Caco-2 (cell line): Measurements from ENCODE around the gene SLC31A2. TPM values are rescaled to one million over a fixed set of nuclear protein-coding genes. Genes with fewer than 3 reads are reported as not detected.

Experiments used
- BruUV-seq: library from RNA; stranded (reverse); fragments of 400-500 nt; replicated peaks from 2 replicates; lab custom pipeline; 2021; lab: Mats Ljungman, UMichigan
- CTCF ChIA-PET: fragments of 300-600 bp; sonication (Branson Sonifier 250); formaldehyde crosslinking; loops from one replicate; lab custom pipeline; 2022; ENCODE audit warnings: antibody characterized with exemption; lab: Charles Lee
- POLR2A ChIA-PET: fragments of 300-600 bp; sonication (Branson Sonifier 250); formaldehyde crosslinking; loops from one replicate; lab custom pipeline; 2022; ENCODE audit warnings: antibody characterized with exemption; lab: Charles Lee
- DNase-seq, 2 experiments: peaks; one replicate each; pipeline versions ENCODE4 v3.0.0 to v3.0.0-alpha.2; 2020 to 2022
- H3K27me3 ChIP-seq: replicated peaks from 2 replicates; pipeline ENCODE4 v1.6.0; 2011; ENCODE audit warnings: low read length; ENCODE audit not compliant: control insufficient read depth, insufficient read depth
- H3K36me3 ChIP-seq: 2 replicates; pipeline ENCODE4 v1.5.1; 2011; ENCODE audit warnings: low read length; ENCODE audit not compliant: control insufficient read depth, insufficient read depth
- H3K4me1 ChIP-seq: fragments of 250-450 bp; sonication (Bioruptor Pico); 2 replicates; pipeline ENCODE4 v1.5.1; 2020; ENCODE audit warnings: mild to moderate bottlenecking
- H3K4me3 ChIP-seq: 2 replicates; pipeline ENCODE4 v1.5.1; 2011; ENCODE audit warnings: low read depth, mild to moderate bottlenecking, control low read depth, low read length
- H3K9me3 ChIP-seq: fragments of 250-450 bp; sonication (Bioruptor Pico); 2 replicates; pipeline ENCODE4 v1.5.1; 2020; ENCODE audit warnings: mild to moderate bottlenecking, moderate library complexity
- H3K27ac Mint-ChIP-seq: one replicate; pipeline ENCODE4 v1.8.0; 2022; ENCODE audit warnings: mixed read lengths; ENCODE audit not compliant: unreplicated experiment
- H3K27me3 Mint-ChIP-seq: one replicate; pipeline ENCODE4 v1.8.0; 2022; ENCODE audit warnings: mixed read lengths; ENCODE audit not compliant: insufficient read depth, unreplicated experiment
- H3K36me3 Mint-ChIP-seq: one replicate; pipeline ENCODE4 v1.8.0; 2022; ENCODE audit warnings: mild to moderate bottlenecking, mixed read lengths; ENCODE audit not compliant: insufficient read depth, unreplicated experiment
- H3K4me1 Mint-ChIP-seq: one replicate; pipeline ENCODE4 v1.8.0; 2022; ENCODE audit warnings: low read depth, mixed read lengths; ENCODE audit not compliant: unreplicated experiment
- H3K4me3 Mint-ChIP-seq: one replicate; pipeline ENCODE4 v1.8.0; 2022; ENCODE audit warnings: mild to moderate bottlenecking, moderate library complexity, mixed read lengths; ENCODE audit not compliant: unreplicated experiment
- H3K9me3 Mint-ChIP-seq: one replicate; pipeline ENCODE4 v1.8.0; 2022; ENCODE audit warnings: mixed read lengths; ENCODE audit not compliant: unreplicated experiment
- intact Hi-C: fragments of 100-400 bp; cut with micrococcal nuclease; formaldehyde crosslinking; loops from one replicate; pipeline ENCODE4 v1.10.0; 2022; ENCODE audit not compliant: unreplicated experiment
- total RNA-seq: library from RNA; stranded (reverse); gene quantifications from 2 replicates; pipeline ENCODE4 v1.2.3, GENCODE V29; 2022
- TF ChIP-seq, protein P1 (sequence below), 2 experiments: fragments of 200-600 bp in 1 of 2; IDR thresholded peaks; 1 replicate in 1 of 2; 2 replicates in 1 of 2; pipeline versions ENCODE4 v1.5.1 to v1.8.0; 2011 to 2022; ENCODE audit warnings: antibody characterized with exemption in 1 of 2, control low read depth in 1 of 2, inconsistent platforms in 1 of 2, low read depth in 1 of 2, low read length in 1 of 2, mild to moderate bottlenecking in 1 of 2, moderate library complexity in 1 of 2; ENCODE audit not compliant: insufficient read depth in 1 of 2, severe bottlenecking in 1 of 2, unreplicated experiment in 1 of 2

The SLC31A2 gene
- total RNA-seq, 1 experiment from 2014 or later, result 5.1 TPM

DNA sequence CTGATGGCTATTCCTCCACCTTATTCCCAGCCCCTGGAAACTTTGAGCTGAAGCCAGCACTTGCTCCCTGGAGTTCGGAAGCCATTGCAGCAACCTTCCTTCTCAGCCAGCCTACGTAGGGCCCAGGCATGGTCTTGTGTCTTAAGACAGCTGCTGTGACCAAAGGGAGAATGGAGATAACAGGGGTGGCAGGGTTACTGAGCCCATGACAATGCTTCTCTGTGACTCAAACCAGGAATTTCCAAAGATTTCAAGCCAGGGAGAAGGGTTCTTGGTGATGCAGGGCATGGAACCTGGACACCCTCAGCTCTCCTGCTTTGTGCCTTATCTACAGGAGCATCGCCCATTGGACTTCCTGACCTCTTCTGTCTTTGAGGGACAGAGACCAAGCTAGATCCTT is 12.2 kb downstream of the SLC31A2 start:
- H3K27me3 Mint-ChIP-seq, result no peaks in the 10 kb centered on the region
- no peaks in the 10 kb centered on the region for H3K9me3 Mint-ChIP-seq
- no TSS peak for BruUV-seq
- no peaks in the 10 kb centered on the region for H3K4me1 Mint-ChIP-seq
- no peak overlapping the region for H3K4me3 ChIP-seq
- H3K9me3 ChIP-seq, result no peaks in the 10 kb centered on the region
- H3K4me1 ChIP-seq, result no peaks in the 10 kb centered on the region
- no peak overlapping the region for H3K4me3 Mint-ChIP-seq
- TF ChIP-seq, protein P1, sequence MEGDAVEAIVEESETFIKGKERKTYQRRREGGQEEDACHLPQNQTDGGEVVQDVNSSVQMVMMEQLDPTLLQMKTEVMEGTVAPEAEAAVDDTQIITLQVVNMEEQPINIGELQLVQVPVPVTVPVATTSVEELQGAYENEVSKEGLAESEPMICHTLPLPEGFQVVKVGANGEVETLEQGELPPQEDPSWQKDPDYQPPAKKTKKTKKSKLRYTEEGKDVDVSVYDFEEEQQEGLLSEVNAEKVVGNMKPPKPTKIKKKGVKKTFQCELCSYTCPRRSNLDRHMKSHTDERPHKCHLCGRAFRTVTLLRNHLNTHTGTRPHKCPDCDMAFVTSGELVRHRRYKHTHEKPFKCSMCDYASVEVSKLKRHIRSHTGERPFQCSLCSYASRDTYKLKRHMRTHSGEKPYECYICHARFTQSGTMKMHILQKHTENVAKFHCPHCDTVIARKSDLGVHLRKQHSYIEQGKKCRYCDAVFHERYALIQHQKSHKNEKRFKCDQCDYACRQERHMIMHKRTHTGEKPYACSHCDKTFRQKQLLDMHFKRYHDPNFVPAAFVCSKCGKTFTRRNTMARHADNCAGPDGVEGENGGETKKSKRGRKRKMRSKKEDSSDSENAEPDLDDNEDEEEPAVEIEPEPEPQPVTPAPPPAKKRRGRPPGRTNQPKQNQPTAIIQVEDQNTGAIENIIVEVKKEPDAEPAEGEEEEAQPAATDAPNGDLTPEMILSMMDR (IDR thresholded peaks at IDR 0.05; ENCODE audit: insufficient read depth in 1 of 2, low read depth in 1 of 2, low read length in 1 of 2, severe bottlenecking in 1 of 2, unreplicated experiment in 1 of 2), result no peak
- ChIA-PET CTCF (no interaction called here), POLR2A (no interaction called here)
- peaks cover 7% of the 10 kb centered on the region for H3K36me3 ChIP-seq
- no peak overlapping the region for H3K27ac Mint-ChIP-seq
- no peak for DNase-seq
- peaks cover 26% of the 10 kb centered on the region for H3K36me3 Mint-ChIP-seq
- intact Hi-C loops, result no loop called here
- no peaks in the 10 kb centered on the region for H3K27me3 ChIP-seq

DNA sequence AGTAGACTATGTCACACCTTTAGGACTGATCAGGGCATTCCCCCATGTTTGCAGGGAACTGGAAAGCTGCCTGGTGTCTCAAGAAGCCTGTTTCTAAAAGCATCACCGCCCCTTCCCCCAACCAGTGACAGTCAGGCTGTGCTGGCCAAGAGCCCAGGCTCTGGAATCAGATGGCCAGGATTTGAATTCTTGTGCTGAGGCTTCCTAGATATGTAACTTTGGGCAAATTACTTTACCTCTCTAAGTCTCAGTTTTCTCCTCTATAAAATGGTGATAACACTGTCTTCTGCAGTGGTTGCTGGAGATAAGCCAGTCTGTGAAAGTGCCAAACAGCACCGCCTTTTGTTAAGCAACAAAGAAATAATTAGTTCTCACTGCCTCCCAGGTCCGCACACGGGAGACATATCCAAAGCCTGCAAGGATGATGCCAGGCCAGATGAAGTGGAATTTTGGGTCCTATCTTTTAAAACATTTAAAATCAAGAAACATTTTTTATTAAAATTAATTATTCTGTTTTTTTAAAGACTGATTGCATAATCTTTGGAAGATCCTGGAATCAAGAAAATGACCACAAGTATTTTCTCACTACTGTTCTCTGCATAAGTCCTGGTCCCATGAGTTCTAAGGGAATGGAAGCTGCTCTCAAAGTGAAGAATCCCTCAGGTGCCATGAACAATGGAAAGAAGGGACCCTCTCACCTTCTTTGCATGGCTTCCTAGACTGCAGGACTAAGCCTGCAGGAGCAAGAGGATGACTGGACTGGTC is 13.9 kb downstream of the SLC31A2 start:
- Mint-ChIP-seq H3K27ac (no peak overlapping the region), H3K27me3 (no peaks in the 10 kb centered on the region), H3K4me1 (no peaks in the 10 kb centered on the region), H3K9me3 (no peaks in the 10 kb centered on the region), H3K36me3 (peaks cover 34% of the 10 kb centered on the region), H3K4me3 (no peak overlapping the region)
- ChIA-PET CTCF (no interaction called here), POLR2A (no interaction called here)
- TF ChIP-seq, protein P1 (IDR thresholded peaks at IDR 0.05; ENCODE audit: insufficient read depth in 1 of 2, low read depth in 1 of 2, low read length in 1 of 2, severe bottlenecking in 1 of 2, unreplicated experiment in 1 of 2), result no peak
- intact Hi-C loops, result no loop called here
- BruUV-seq, result no TSS peak
- Histone ChIP-seq H3K4me1 (no peaks in the 10 kb centered on the region), H3K27me3 (no peaks in the 10 kb centered on the region), H3K4me3 (no peak overlapping the region), H3K36me3 (peaks cover 8% of the 10 kb centered on the region), H3K9me3 (no peaks in the 10 kb centered on the region)
- no peak for DNase-seq

DNA sequence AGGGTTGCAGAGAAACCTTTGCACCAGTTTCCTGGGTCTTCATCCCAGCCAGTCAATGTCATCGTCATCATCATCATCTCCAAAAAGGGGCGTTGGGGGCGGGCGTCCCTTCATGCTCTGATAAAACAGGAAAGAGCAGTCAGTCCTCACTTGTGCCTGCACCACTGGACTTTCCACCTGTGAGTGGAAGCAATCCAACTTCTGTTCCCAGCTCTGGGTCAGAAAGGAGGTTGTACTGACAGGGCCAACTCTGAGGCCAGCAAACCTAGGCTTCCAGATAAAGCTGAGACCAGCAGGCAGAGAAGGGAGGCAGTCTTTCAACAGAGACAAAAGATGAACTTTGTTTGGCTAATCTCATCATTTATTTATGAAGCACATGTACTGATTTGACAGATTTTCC is 15.2 kb downstream of the SLC31A2 start:
- H3K36me3 ChIP-seq, result peaks cover 8% of the 10 kb centered on the region
- POLR2A ChIA-PET, result no interaction called here
- intact Hi-C loops, result no loop called here
- no peaks in the 10 kb centered on the region for H3K9me3 ChIP-seq
- no peak overlapping the region for H3K4me3 ChIP-seq
- H3K27me3 ChIP-seq, result no peaks in the 10 kb centered on the region
- Mint-ChIP-seq H3K27ac (no peak overlapping the region), H3K9me3 (no peaks in the 10 kb centered on the region), H3K36me3 (peaks cover 39% of the 10 kb centered on the region), H3K27me3 (no peaks in the 10 kb centered on the region), H3K4me1 (no peaks in the 10 kb centered on the region), H3K4me3 (no peak overlapping the region)
- TF ChIP-seq, protein P1 (IDR thresholded peaks at IDR 0.05; ENCODE audit: insufficient read depth in 1 of 2, low read depth in 1 of 2, low read length in 1 of 2, severe bottlenecking in 1 of 2, unreplicated experiment in 1 of 2), result no peak
- no peak for DNase-seq
- CTCF ChIA-PET, result no interaction called here
- BruUV-seq, result no TSS peak
- no peaks in the 10 kb centered on the region for H3K4me1 ChIP-seq
